Naive thymus-derived CD4-positive, alpha-beta T cell (primary cell): ENCODE results near the gene CREB3. TPM values are rescaled to one million over a fixed set of nuclear protein-coding genes. Genes with fewer than 3 reads are reported as not detected.
A peak's percentile ranks its signal among the peaks of the same experiment; 100 is the strongest.

ENCODE experiments used
- ATAC-seq: fragments of 150-1000 bp; cut with Tn5 transposase; 2 replicates; pipeline ENCODE4 v1.10.0; 2021; ENCODE audit warnings: mild to moderate bottlenecking, moderate library complexity
- CTCF ChIA-PET: fragments of 350-600 bp; sonication (Branson Sonifier 250); formaldehyde crosslinking; loops from one replicate; lab custom pipeline; 2021; ENCODE audit warnings: antibody characterized with exemption; lab: Charles Lee
- POLR2A ChIA-PET: fragments of 350-600 bp; sonication (Branson Sonifier 250); formaldehyde crosslinking; loops from one replicate; lab custom pipeline; 2021; ENCODE audit warnings: antibody characterized with exemption, inconsistent platforms; lab: Charles Lee
- DNase-seq, 9 donors: peaks; one replicate each; pipeline versions ENCODE4 v3.0.0 to v3.0.0-alpha.2; 2020 to 2022; ENCODE audit warnings: mixed read lengths in 1 of 9
- H3K27ac ChIP-seq: one replicate; pipeline ENCODE4 v1.7.0; 2013; ENCODE audit warnings: mild to moderate bottlenecking, low read depth, low read length, moderate library complexity
- H3K27me3 ChIP-seq, 2 donors: one replicate each; pipeline ENCODE4 v1.7.0; 2013; ENCODE audit warnings: low read length in 2 of 2, mild to moderate bottlenecking in 2 of 2, moderate library complexity in 2 of 2; ENCODE audit not compliant: control insufficient read depth in 2 of 2, insufficient read depth in 2 of 2
- H3K36me3 ChIP-seq, 3 experiments: 1 replicate in 2 of 3; 2 replicates in 1 of 3; pipeline ENCODE4 v1.7.0; 2013; ENCODE audit warnings: low read length in 3 of 3, mild to moderate bottlenecking in 3 of 3, moderate library complexity in 1 of 3; ENCODE audit not compliant: insufficient read depth in 3 of 3, control insufficient read depth in 2 of 3
- H3K4me1 ChIP-seq, 2 donors: one replicate each; pipeline ENCODE4 v1.7.0; 2013; ENCODE audit warnings: low read length in 2 of 2, mild to moderate bottlenecking in 2 of 2, moderate library complexity in 1 of 2; ENCODE audit not compliant: control insufficient read depth in 2 of 2, insufficient read depth in 2 of 2
- H3K4me3 ChIP-seq: 2 replicates; pipeline ENCODE4 v1.7.0; 2013; ENCODE audit warnings: mild to moderate bottlenecking, low read length
- H3K9me3 ChIP-seq, 3 experiments: 1 replicate in 2 of 3; 2 replicates in 1 of 3; pipeline ENCODE4 v1.7.0; 2013; ENCODE audit warnings: low read length in 3 of 3; ENCODE audit not compliant: control insufficient read depth in 2 of 3
- H3K27ac Mint-ChIP-seq, 9 donors: one replicate each; pipeline ENCODE4 v1.8.0; 2020 to 2022; ENCODE audit warnings: mixed read lengths in 9 of 9, mild to moderate bottlenecking in 8 of 9, moderate library complexity in 5 of 9, inconsistent platforms in 2 of 9
- H3K27me3 Mint-ChIP-seq, 5 donors: one replicate each; pipeline ENCODE4 v1.8.0; 2021 to 2022; ENCODE audit warnings: mixed read lengths in 5 of 5, mild to moderate bottlenecking in 1 of 5
- H3K36me3 Mint-ChIP-seq, 5 donors: one replicate each; pipeline ENCODE4 v1.8.0; 2020 to 2022; ENCODE audit warnings: mixed read lengths in 5 of 5, mild to moderate bottlenecking in 3 of 5, inconsistent platforms in 1 of 5
- H3K4me1 Mint-ChIP-seq, 7 donors: one replicate each; pipeline ENCODE4 v1.8.0; 2020 to 2022; ENCODE audit warnings: mixed read lengths in 7 of 7, mild to moderate bottlenecking in 3 of 7, inconsistent platforms in 1 of 7
- H3K4me3 Mint-ChIP-seq, 10 donors: one replicate each; pipeline ENCODE4 v1.8.0; 2020 to 2022; ENCODE audit warnings: mild to moderate bottlenecking in 10 of 10, mixed read lengths in 10 of 10, moderate library complexity in 6 of 10, inconsistent platforms in 2 of 10
- H3K9me3 Mint-ChIP-seq, 11 donors: one replicate each; pipeline ENCODE4 v1.8.0; 2020 to 2022; ENCODE audit warnings: mixed read lengths in 11 of 11, mild to moderate bottlenecking in 4 of 11, inconsistent platforms in 1 of 11, moderate library complexity in 1 of 11
- intact Hi-C, 2 donors: fragments of 100-400 bp; cut with micrococcal nuclease; formaldehyde crosslinking; loops; one replicate each; pipeline ENCODE4 v1.15.1; 2023
- polyA plus RNA-seq, 2 donors: library from polyadenylated mRNA; unstranded; fragments of 300-500 nt; fragmentation: Illumina TruSeq; gene quantifications; one replicate each; pipeline ENCODE4 v1.2.3, GENCODE V29; 2021
- total RNA-seq, 6 experiments: library from RNA in 5 of 6; stranded (reverse) in 5 of 6; gene quantifications; 1 replicate in 5 of 6; 2 replicates in 1 of 6; pipeline ENCODE4 v1.2.3 and lab custom pipeline; 2021 to 2026

CREB3 gene, protein sequence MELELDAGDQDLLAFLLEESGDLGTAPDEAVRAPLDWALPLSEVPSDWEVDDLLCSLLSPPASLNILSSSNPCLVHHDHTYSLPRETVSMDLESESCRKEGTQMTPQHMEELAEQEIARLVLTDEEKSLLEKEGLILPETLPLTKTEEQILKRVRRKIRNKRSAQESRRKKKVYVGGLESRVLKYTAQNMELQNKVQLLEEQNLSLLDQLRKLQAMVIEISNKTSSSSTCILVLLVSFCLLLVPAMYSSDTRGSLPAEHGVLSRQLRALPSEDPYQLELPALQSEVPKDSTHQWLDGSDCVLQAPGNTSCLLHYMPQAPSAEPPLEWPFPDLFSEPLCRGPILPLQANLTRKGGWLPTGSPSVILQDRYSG
- total RNA-seq (10 to 100 TPM; 13.4 to 22.1 (median 20.9) TPM), polyA plus RNA-seq (10 to 100 TPM; 33.2 to 40.2 TPM), total RNA-seq (lab: John Stamatoyannopoulos, UW) (12.0 reads per million, percentile 39 among the genes with 10 or more reads in this experiment)

DNA sequence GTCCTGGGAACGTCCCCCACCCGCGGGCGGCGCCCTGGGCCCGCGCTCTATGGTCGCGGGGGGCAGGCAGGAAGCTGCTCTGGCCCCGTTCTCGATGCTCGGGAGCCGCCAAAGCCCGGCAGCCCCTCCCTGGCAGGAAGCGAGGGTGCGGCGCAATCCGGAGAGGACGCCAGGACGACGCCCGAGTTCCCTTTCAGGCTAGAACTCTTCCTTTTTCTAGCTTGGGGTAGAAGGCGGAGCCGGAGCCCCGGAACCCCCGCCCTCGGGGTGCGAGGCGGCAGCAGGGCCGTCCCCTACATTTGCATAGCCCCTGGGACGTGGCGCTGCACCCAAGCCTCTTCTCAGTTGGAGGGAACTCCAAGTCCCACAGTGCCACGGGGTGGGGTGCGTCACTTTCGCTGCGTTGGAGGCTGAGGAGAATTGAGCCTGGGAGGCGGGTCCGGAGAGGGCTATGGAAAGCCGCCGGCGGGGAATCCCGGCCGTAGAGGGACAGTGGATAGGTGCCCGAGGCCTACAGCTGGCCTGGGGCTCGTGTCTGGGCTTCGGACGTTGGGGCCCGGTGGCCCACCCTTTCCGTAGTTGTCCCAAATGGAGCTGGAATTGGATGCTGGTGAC lies at the start of gene CREB3, which contains the start of gene TLN1:
TSS of gene CREB3 (plus strand) at position 482 of the 615 bp plus-strand sequence. CDS start at position 589, 107 bp downstream.
TSS of gene TLN1 (minus strand) at position 11 of the 615 bp plus-strand sequence. CDS start 6,501 bp downstream, outside the sequence.
- Mint-ChIP-seq H3K4me1 (peaks cover 20 to 34% (median 22%) of the 10 kb centered on the region in 7 donors), H3K36me3 (peaks cover 0 to 14% (median 8%) of the 10 kb centered on the region in 5 donors), H3K27ac (peak within 1 kb of the TSS in 6 of 9 donors; percentile 80 to 96 (median 92)), H3K27me3 (no peaks in the 10 kb centered on the region), H3K4me3 (peak within 1 kb of the TSS in 5 of 10 donors; percentile 87 to 97 (median 94)), H3K9me3 (no peaks in the 10 kb centered on the region)
- no peaks in the 10 kb centered on the region for H3K9me3 ChIP-seq
- ATAC-seq (peak; percentile 94), DNase-seq (peak; percentile 86 to 98 (median 96))
- ChIA-PET CTCF (interaction anchor here (0.6 to 6.4 kb wide), 18 partner anchors 9 to 178 kb away, joined by 3 to 50 read pairs (median 5); partner anchors contain the start of genes CCDC107, GBA2, RGP1 and RMRP), POLR2A (interaction anchor here (0.5 to 7.2 kb wide), 24 partner anchors 8 to 1085 kb away, joined by 3 to 89 read pairs (median 5); partner anchors contain the start of genes ARHGEF39, CCDC107, GBA2 and HINT2)
- intact Hi-C loops: loop anchor here (1.0 to 10.0 kb wide), 19 partner anchors 17 to 1085 kb away; partner anchors contain the start of genes GBA2 (in 2 of the 2), RGP1 (in 2 of the 2), CCDC107 (in 1 of the 2) and CCL27 (in 1 of the 2)
- H3K4me1 ChIP-seq: peaks cover 56 to 60% of the 10 kb centered on the region in 2 donors
- H3K27me3 ChIP-seq: no peaks in the 10 kb centered on the region
- H3K4me3 ChIP-seq: peak within 1 kb of the TSS; percentile 98
- peak within 1 kb of the TSS; percentile 93 for H3K27ac ChIP-seq
- peaks cover 0 to 21% (median 5%) of the 10 kb centered on the region in 3 experiments for H3K36me3 ChIP-seq

- Histone ChIP-seq H3K36me3 (peaks cover 0 to 12% (median 0%) of the 10 kb centered on the region in 3 experiments), H3K4me1 (no peaks in the 10 kb centered on the region), H3K27ac (no peak overlapping the region), H3K4me3 (no peak overlapping the region), H3K27me3 (no peaks in the 10 kb centered on the region), H3K9me3 (no peaks in the 10 kb centered on the region)
- no peak overlapping the region for H3K4me3 Mint-ChIP-seq
- ChIA-PET CTCF (interaction anchor here (0.9 to 1.6 kb wide), 3 partner anchors 14 to 37 kb away, joined by 3 to 5 read pairs (median 3); no protein-coding TSS in a partner anchor), POLR2A (interaction anchor here (0.7 kb wide), 1 partner anchor 64 kb away, joined by 3 read pairs; no protein-coding TSS in a partner anchor)
- peak overlapping the region in 1 of 9 donors; percentile 78 for H3K27ac Mint-ChIP-seq
- peaks cover 0 to 4% (median 0%) of the 10 kb centered on the region in 5 donors for H3K36me3 Mint-ChIP-seq
- intact Hi-C loops: no loop called here
- peaks cover 0 to 4% (median 0%) of the 10 kb centered on the region in 5 donors for H3K27me3 Mint-ChIP-seq
- ATAC-seq (no peak), DNase-seq (no peak)
- peaks cover 0 to 12% (median 4%) of the 10 kb centered on the region in 7 donors for H3K4me1 Mint-ChIP-seq
- H3K9me3 Mint-ChIP-seq: no peaks in the 10 kb centered on the region
Observed at GRCh38 chr9:35683323-35683722, 49.1 kb upstream of the CREB3 start.

- no peak overlapping the region for H3K4me3 Mint-ChIP-seq
- H3K9me3 Mint-ChIP-seq: no peaks in the 10 kb centered on the region
- peaks cover 0 to 4% (median 0%) of the 10 kb centered on the region in 5 donors for H3K36me3 Mint-ChIP-seq
- CTCF ChIA-PET: interaction anchor here (1.5 kb wide), 1 partner anchor 11 kb away, joined by 7 read pairs; no protein-coding TSS in a partner anchor
- H3K27me3 Mint-ChIP-seq: peaks cover 0 to 2% (median 0%) of the 10 kb centered on the region in 5 donors
- H3K27ac Mint-ChIP-seq: no peak overlapping the region
- ATAC-seq (no peak), DNase-seq (no peak)
- intact Hi-C loops: no loop called here
- Histone ChIP-seq H3K4me3 (no peak overlapping the region), H3K27me3 (no peaks in the 10 kb centered on the region), H3K27ac (no peak overlapping the region), H3K36me3 (peaks cover 0 to 12% (median 0%) of the 10 kb centered on the region in 3 experiments), H3K9me3 (no peaks in the 10 kb centered on the region), H3K4me1 (no peaks in the 10 kb centered on the region)
- POLR2A ChIA-PET: no interaction called here
- peaks cover 5 to 21% (median 13%) of the 10 kb centered on the region in 7 donors for H3K4me1 Mint-ChIP-seq
Observed at GRCh38 chr9:35684921-35685320, 47.5 kb upstream of the CREB3 start.

DNA sequence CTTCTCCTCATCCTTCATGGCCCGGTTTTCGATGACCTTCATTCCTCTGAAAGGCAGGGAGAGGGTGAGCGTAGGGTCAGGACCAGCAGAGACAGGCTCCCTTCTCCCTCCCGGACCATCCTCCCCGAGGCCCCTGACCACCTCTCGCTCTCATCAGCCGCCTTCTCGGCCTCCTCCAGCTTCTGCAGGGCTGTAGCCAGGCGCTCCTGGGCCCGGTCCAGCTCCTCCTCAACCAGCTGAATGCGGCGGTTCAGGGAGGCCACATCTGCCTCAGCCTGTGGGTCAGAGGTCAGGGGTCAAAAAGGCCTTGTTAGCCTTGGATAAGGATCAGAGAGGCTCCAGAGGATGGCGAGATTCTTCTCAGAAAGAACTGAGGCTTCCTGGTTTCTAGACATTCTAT lies 47.0 kb upstream of the CREB3 start:
- Mint-ChIP-seq H3K27me3 (peaks cover 0 to 2% (median 0%) of the 10 kb centered on the region in 5 donors), H3K9me3 (no peaks in the 10 kb centered on the region), H3K27ac (no peak overlapping the region), H3K36me3 (peaks cover 0 to 4% (median 0%) of the 10 kb centered on the region in 5 donors), H3K4me1 (peaks cover 5 to 21% (median 13%) of the 10 kb centered on the region in 7 donors), H3K4me3 (no peak overlapping the region)
- POLR2A ChIA-PET: no interaction called here
- Histone ChIP-seq H3K27ac (no peak overlapping the region), H3K4me1 (no peaks in the 10 kb centered on the region), H3K4me3 (no peak overlapping the region), H3K27me3 (no peaks in the 10 kb centered on the region), H3K9me3 (no peaks in the 10 kb centered on the region), H3K36me3 (peaks cover 0 to 12% (median 0%) of the 10 kb centered on the region in 3 experiments)
- DNase-seq: no peak
- intact Hi-C loops: no loop called here
- CTCF ChIA-PET: no interaction called here
- no peak for ATAC-seq

DNA sequence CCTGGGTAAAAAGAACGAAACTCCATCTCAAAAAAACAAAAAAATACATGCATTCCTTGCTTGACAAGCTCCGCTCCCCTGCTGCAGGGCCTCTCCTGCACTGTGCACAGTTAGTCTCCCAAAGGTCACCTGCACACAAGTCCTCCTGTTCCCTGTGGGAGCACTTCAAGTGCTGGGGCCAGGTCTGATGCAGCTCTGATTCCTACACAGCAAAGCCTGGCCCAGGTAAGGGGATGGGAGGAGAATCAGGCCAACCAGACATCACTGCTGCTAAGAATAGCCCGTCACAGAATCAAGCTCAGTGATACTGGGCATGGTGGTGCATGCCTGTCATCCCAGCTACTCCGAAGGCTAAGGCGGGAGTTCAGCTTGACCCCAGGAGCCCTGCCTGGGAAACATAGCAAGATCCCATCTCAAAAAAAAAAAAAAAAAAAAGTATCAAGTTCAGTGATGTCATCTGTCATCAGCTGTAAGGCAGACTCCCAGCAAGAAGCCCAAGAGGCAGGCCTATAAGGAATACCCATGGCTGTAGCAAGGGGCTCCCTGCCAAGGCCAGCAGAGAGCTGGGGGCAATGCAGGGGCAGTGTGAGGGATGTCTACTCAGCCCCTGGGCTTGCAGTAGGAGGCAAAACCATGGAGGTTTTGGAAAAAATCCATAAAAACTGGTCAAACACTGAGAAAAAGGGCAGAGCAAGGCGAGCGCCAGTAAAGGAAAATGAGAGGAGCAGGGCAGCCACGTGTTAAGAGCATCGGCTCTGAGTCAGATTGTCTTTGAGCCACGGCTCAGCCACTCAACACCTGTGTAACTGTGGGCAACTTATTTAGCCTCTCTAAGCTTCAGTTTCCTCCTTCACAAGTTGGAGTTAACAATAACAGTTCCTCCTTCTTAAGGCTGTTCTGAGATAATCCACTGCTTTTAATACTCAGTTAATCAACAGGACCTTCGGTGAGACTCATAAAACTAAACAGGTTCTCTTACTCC lies 46.0 kb upstream of the CREB3 start:
- Histone ChIP-seq H3K36me3 (peaks cover 0 to 12% (median 0%) of the 10 kb centered on the region in 3 experiments), H3K4me1 (peaks cover 0 to 4% of the 10 kb centered on the region in 2 donors), H3K4me3 (no peak overlapping the region), H3K27me3 (no peaks in the 10 kb centered on the region), H3K27ac (no peak overlapping the region), H3K9me3 (no peaks in the 10 kb centered on the region)
- ChIA-PET POLR2A (interaction anchor here (0.8 to 0.9 kb wide), 4 partner anchors 21 to 118 kb away, joined by 3 to 6 read pairs (median 3); no protein-coding TSS in a partner anchor), CTCF (interaction anchor here (0.6 to 1.5 kb wide), 4 partner anchors 10 to 199 kb away, joined by 4 to 8 read pairs (median 6); partner anchors contain the start of gene ARHGEF39)
- intact Hi-C loops: no loop called here
- no peaks in the 10 kb centered on the region for H3K9me3 Mint-ChIP-seq
- H3K4me3 Mint-ChIP-seq: no peak overlapping the region
- H3K4me1 Mint-ChIP-seq: peaks cover 10 to 29% (median 18%) of the 10 kb centered on the region in 7 donors
- DNase-seq (no peak), ATAC-seq (no peak)
- H3K27ac Mint-ChIP-seq: peak overlapping the region in 3 of 9 donors; percentile 10 to 38 (median 29)
- peaks cover 0 to 4% (median 0%) of the 10 kb centered on the region in 5 donors for H3K36me3 Mint-ChIP-seq
- no peaks in the 10 kb centered on the region for H3K27me3 Mint-ChIP-seq
